BE2C (cell line): ENCODE results near the gene RNF212.
"Not testable (repeated sequence)": the region's sequence is repeated elsewhere in the genome, so short reads cannot be mapped to it uniquely, and the experiment has no call there.

ENCODE experiments used
- DNase-seq: peaks from one replicate; pipeline ENCODE4 v3.0.0-alpha.2; 2020
- H3K27me3 ChIP-seq: fragments of 250-450 bp; sonication (Bioruptor Pico); 2 replicates; pipeline ENCODE4 v1.5.1; 2020; ENCODE audit warnings: mild to moderate bottlenecking
- H3K36me3 ChIP-seq: fragments of 250-450 bp; sonication (Bioruptor Pico); 2 replicates; pipeline ENCODE4 v1.5.1; 2020; ENCODE audit warnings: mild to moderate bottlenecking
- H3K4me1 ChIP-seq: fragments of 250-450 bp; sonication (Bioruptor Pico); 2 replicates; pipeline ENCODE4 v1.5.1; 2020
- H3K4me3 ChIP-seq: 2 replicates; pipeline ENCODE4 v1.5.1; 2011; ENCODE audit warnings: low read depth, low read length
- H3K9me3 ChIP-seq: fragments of 250-450 bp; sonication (Bioruptor Pico); 2 replicates; pipeline ENCODE4 v1.5.1; 2020
- CTCF ChIP-seq: IDR thresholded peaks from 2 replicates; pipeline ENCODE4 v1.5.1; 2012; ENCODE audit warnings: mild to moderate bottlenecking, low read depth, low read length

Gene RNF212

GRCh38 chr4:1137063-1137776 is 23.9 kb upstream of the RNF212 start:
- Histone ChIP-seq H3K9me3 (no peaks in the 10 kb centered on the region), H3K36me3 (no peaks in the 10 kb centered on the region), H3K4me1 (no peaks in the 10 kb centered on the region), H3K4me3 (no peak overlapping the region), H3K27me3 (peaks cover 59% of the 10 kb centered on the region)
- DNase-seq = no peak
- TF ChIP-seq CTCF = no peak

- Histone ChIP-seq H3K4me1 (no peaks in the 10 kb centered on the region), H3K36me3 (no peaks in the 10 kb centered on the region), H3K4me3 (no peak overlapping the region), H3K27me3 (peaks cover 48% of the 10 kb centered on the region), H3K9me3 (no peaks in the 10 kb centered on the region)
- TF ChIP-seq CTCF = no peak
- no peak for DNase-seq
Observed at GRCh38 chr4:1136048-1136447, 22.7 kb upstream of the RNF212 start.

- peaks cover 28% of the 10 kb centered on the region for H3K27me3 ChIP-seq
- TF ChIP-seq CTCF = no peak
- no peaks in the 10 kb centered on the region for H3K4me1 ChIP-seq
- H3K36me3 ChIP-seq = no peaks in the 10 kb centered on the region
- H3K9me3 ChIP-seq = no peaks in the 10 kb centered on the region
- H3K4me3 ChIP-seq = no peak overlapping the region
- DNase-seq = no peak
Observed at GRCh38 chr4:1133033-1133432, 19.7 kb upstream of the RNF212 start.

- Histone ChIP-seq H3K36me3 (no peaks in the 10 kb centered on the region), H3K27me3 (peaks cover 7% of the 10 kb centered on the region), H3K4me3 (no peak overlapping the region), H3K9me3 (no peaks in the 10 kb centered on the region), H3K4me1 (no peaks in the 10 kb centered on the region)
- peak; percentile 100 for TF ChIP-seq CTCF
- peak; percentile 64 for DNase-seq
Observed at GRCh38 chr4:1130316-1131186, 17.2 kb upstream of the RNF212 start.

GRCh38 chr4:1126506-1126905 is 13.1 kb upstream of the RNF212 start:
- H3K36me3 ChIP-seq = no peaks in the 10 kb centered on the region
- no peaks in the 10 kb centered on the region for H3K4me1 ChIP-seq
- no peaks in the 10 kb centered on the region; the same call in none of the 2 replicates for H3K27me3 ChIP-seq
- no peak for DNase-seq
- no peaks in the 10 kb centered on the region for H3K9me3 ChIP-seq
- TF ChIP-seq CTCF = no peak
- H3K4me3 ChIP-seq = no peak overlapping the region

GRCh38 chr4:1125466-1125865 is 12.1 kb upstream of the RNF212 start:
- not testable (repeated sequence) for H3K9me3 ChIP-seq, H3K4me3 ChIP-seq, DNase-seq, H3K4me1 ChIP-seq, H3K27me3 ChIP-seq, H3K36me3 ChIP-seq
